Measurements from ENCODE around the gene GUCA2B.

Gene GUCA2B

GRCh38 chr1:42168391-42168670, 15.1 kb downstream of the GUCA2B start:
- DNase-seq = no peak

- no peak for DNase-seq
These were observed 15.6 kb downstream of the GUCA2B start for GRCh38 chr1:42168763-42169162.

DNA sequence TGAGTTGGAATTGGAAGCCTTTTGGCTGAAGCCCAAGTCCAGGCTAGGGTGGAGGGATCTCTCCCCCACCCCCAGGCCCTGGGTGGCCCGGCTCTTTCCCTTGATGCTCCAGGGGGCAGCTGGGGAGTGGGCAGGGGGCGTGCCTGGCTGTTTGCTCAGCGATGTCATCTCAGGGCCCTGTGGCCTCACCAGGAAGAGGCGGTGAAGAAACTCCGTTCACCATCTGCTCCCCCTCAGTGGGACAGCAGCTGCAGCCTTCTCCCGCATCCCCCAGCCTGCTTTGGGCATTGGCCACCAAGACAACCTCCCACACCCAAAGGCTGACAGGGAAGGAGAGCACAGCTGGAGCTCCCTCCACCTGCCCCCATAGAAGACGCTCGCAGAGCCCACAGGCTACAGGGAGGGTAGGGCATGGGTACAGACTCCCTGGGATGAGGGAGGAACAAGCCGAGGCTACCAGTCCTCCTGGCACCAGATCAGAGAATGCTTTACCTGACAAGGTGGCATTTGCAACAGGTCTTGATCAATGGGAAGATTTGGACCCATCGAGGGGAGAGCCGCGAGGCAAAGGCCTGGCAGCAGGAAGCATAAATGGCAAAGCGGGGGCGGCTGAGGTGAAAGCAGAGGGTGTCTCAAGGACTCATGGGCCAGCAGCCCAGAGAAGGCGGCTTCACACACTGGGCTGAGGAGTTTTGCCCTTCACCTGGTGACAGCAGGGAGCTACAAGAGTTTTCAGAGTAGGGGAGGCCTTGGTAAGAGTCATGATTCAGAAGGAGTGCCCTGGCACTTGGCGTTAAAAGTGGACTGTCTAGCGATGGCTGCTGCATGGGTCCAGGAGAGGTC, 17.8 kb downstream of the GUCA2B start:
- no peak for DNase-seq

DNA sequence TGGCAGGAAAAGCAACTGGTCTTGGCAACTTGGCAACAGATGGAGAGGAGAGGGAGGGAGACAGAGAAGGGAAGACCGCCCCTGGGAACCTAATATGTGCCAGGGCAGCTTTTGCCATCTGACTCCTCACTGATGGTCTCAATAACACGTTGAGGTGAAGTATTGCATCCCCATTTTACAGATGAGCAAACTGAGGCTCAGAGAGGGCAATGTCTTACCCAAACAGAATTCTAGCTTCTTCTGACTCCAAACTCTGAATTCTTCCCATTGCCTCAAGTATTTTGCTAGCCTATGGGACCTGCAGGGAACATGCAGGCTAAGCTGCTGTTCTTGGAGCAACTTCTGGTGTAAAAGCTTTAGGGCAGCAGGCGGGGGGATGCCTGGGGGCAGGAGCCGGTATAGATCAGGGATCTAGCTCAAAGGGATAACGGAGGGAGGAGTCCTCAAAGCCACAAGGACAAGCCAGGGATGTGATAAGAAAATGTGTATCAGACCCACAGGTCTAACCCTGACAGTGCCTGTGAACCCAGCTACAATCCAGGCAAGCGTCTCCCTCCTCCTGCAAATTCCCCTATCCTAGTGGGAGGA, 18.6 kb downstream of the GUCA2B start:
- DNase-seq = no peak

DNA sequence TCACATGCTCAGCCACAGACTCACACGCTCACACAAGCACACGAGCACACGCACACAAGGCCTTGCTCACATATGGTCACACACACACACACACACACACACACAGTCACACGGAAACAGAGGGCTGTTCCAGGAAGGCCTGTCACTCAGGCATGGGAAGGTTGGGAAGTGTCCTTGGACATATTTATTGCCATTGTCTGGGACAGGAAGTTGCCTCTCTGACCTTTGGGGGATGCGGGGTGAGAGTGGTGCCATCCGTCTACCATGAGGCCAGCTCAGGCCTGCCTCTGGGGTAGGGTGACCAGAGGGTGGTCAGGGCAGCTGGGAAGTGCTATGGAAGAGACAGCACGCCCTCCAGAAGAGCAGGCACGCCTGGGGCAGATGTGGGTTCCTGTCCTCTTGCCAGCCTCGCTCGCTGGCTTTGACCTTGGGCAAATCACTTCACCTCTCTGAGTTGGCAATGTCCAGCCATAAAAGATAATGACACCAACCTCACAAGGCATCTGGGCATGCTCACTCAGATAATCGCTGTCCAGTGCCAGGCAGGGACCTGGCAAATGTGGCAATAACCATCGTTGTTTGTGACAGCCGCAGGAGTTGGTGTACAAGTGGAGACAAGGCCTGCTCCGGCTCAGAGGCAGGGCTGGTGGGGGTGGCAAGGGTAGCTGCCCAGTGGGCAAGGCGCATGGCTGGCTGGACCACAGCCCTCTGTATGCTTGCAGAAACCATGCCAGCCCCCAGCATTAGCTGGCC, 19.3 kb downstream of the GUCA2B start:
- no peak for DNase-seq

- DNase-seq = peak; percentile 45
These were observed 20.1 kb downstream of the GUCA2B start for GRCh38 chr1:42173155-42173933.

DNA sequence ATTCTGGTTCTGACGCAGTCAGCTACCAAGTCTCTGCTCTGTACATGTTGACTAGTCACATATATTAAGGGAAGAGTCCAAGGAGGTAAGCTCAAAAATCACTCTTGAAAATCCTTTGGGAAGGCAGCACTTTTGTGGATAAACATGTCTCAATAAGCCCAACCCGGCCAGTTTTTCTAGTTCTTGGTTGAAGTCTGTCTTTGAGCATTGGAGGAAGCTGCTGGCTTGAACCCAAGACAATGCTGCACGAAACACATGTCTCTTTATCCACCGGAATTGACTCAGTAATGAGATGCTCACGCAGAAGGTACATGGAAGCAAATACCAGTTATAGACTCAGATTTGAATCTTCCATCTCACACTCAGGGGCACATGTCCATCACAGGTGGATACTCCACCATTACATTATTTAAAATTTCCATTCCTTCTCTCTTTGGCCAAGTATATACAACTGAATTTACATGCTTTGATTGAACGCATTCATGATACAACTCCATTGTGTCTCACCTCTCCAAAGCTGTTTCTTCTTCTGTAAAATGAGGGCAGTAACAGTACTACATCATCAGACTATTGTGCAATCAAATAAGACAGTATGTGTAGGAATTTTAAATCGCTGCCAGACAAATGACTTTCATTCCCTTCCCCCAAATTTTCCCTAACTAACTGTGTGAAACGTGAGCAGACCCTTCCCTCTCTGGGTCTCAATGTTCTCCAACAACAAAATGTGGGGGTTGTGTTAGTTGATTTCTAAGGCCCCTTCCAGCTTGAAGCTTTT, 20.9 kb downstream of the GUCA2B start:
- DNase-seq = peak; percentile 44

GRCh38 chr1:42175314-42176054, 22.3 kb downstream of the GUCA2B start:
- DNase-seq = no peak

- peak; percentile 21 for DNase-seq
These were observed 23.8 kb downstream of the GUCA2B start for GRCh38 chr1:42176902-42177519.

DNA sequence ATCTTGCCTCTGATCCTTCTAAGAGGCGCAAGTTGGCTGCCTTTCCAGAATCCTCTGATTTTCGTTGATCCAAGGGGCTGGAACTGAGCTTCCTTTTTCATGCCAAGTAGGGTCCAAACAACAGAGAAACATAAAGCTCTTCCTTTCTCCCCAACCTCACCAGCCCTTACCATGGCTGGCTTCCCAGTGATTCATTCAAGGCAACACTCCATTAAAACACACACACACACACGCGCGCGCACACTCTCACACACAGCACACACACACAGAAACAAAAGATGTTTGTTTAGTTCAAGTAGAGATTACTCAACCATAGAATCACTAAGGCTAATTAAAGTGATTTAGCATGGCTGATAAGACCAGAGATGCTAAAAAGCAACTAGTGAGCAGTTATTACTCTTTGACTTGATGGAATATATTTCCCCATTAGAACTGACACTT, 24.4 kb downstream of the GUCA2B start:
- DNase-seq = peak; percentile 74

- DNase-seq = peak; percentile 7
These were observed 25.0 kb downstream of the GUCA2B start for GRCh38 chr1:42178249-42178648.

DNA sequence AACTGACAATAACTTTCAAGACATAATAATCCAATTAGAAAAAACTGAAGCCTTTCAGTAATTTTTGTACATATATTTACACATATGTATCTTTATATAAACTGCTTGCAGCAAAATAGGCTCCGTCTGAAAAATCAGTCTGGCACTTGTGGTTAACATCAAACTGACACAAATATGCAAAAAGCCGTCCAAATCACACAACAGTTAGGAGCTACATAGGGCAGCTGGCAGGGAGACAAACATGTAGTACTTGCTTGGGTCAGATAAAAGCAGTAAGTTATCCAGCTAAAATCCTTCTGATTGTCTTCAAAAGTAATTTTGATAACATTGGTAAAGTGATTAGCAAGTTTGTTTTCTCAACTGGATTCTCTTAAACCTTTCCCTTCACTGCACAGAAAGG, 26.1 kb downstream of the GUCA2B start:
- peak; percentile 77 for DNase-seq

DNA sequence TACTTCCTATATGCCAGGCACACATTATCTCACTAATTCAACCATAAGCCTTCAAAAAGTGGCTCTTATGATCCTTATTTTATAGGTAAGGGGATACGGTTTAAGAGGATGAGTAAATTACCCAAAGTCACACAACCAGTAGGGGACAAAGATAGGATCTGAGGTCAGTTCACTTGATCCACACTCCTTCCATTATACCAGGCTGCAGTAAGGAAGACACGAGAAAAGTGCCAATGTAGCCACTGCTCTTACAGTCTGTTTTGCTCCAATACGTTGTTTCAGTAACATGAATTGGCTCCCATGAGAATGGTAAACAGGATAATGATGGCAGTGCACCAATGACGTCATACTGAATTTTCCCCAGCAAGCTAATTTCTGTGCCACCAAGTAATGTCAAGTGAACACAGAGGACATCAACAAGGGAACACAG, 26.7 kb downstream of the GUCA2B start:
- DNase-seq = no peak

GRCh38 chr1:42181687-42182086, 28.5 kb downstream of the GUCA2B start:
- DNase-seq = no peak

DNA sequence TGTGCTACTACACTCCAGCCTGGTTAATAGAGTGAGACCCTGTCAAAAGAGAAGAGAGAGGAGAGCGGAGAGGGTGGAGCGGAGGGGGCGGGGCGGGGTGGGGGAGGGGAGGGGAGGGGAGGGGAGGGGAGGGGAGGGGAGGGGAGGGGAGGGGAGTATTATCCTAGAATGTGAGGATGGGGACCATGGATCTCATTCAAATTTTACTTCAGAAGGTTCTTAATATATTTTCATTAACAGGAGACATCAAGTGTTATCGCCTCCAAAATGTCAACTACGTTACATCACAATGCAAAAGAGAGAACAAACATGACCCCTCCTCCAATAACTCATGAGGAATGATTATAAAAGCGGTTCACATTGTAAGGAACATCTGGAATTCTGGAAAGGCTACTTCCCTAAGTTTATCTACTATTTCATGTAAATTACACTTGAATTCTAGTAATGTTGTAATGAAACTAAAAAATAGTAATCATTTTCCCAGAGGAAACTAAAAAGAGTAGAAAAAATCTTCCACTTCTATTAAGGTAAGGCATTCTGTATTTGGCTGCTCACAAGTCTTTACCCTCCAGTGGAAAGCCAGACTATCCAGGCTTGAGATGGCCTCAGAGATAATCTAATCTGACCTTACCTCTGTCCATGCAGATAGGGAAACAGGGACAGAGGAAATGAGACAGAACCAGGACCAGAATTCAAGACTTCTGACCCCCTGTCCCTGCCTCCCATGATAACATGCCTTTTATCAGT, 30.2 kb downstream of the GUCA2B start:
- DNase-seq = no peak

- DNase-seq = no peak
These were observed 30.7 kb downstream of the GUCA2B start for GRCh38 chr1:42183957-42184268.

DNA sequence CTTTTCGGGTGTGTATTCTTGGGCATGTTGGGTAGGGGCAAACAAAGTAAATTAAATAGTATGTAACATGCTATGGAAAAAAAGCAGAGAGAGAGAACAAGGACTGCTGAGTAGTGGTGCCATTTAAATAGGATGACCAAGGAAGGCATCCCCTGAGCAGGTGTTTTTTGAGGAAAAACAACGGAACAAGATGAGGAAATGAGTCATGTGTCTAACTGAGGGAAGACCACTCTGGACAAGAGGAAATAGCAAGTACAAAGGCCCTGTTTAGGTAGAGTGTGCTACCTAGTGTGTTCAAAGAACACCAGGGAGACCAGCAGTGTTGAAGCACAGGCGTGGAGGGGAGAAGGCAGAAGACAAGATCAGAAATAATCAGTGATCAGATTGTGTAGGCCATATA, 31.4 kb downstream of the GUCA2B start:
- DNase-seq = no peak

DNA sequence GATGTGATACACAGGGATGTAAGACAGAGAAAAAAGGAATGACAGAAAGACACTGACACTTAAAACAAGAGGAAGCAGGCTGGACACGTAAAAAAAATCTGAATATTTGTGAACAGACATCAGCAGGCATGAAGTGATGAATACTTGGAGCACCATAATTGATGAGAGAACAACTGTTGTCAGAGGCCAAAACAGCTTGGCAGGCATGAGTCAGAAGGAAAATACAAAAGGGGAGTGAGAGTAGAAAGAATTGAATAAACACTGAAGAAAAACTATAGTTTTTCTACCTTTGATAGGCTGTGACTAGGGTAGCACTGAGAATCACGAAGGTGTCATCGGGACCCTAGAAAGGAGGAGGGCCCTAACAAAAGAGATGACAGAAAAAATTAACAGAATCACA, 32.9 kb downstream of the GUCA2B start:
- DNase-seq = peak; percentile 81

DNA sequence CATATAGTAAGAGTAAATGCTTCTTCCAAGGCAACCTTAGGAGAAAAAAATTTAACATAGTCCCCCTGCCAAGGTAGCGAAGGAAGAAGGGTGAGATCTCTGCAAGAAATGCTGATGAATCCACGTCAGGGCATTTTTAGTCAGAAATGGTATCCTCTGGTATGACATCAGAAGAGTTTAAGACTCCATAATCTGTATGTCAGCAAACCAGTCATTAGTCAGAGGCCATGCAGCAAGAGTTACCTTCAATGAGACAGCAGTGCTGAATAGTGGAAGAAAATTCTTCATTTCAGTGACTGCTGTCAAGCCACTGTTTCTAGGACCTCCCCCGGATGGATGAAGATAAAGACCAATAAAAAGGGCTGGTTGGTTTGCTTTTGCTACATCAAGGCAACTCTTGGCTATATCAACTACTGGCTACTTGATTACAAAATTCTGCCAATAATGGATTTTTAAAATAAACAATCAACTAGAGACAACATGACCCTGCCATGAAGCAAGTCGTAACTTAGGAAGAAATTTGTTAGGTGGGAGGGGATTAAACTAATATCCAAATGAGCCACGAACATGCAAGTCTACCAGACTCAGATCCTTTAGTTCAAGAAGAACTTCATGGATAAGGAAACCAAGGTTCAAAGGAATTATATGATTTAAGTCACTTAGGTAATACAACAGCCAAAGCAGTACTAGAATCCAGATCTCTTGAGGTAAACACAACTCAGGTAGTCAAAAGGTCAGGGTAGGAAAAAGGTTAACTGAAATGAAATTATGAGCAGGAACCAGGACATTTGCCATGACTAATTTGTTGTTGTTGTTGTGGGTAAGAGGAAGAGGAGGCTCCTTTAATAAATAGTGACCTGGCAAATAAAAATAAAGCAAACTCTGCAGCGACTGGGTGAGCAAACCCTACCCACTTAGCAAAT, 37.0 kb downstream of the GUCA2B start:
- no peak for DNase-seq

Data from fibroblast of skin of scalp (primary cell).